OCI-LY7 (cell line): ENCODE data around the gene ZNF22. TPM values are rescaled to one million over a fixed set of nuclear protein-coding genes. Genes with fewer than 3 reads are reported as not detected.

Experiments used
- BruUV-seq: library from RNA; stranded (reverse); fragments of 400-500 nt; replicated peaks from 2 replicates; lab custom pipeline; 2021; lab: Mats Ljungman, UMichigan
- CTCF ChIA-PET: fragments of 300-600 bp; sonication (Branson Sonifier 250); formaldehyde crosslinking; loops from one replicate; lab custom pipeline; 2022; ENCODE audit warnings: antibody characterized with exemption; ENCODE audit not compliant: unreplicated experiment; lab: Charles Lee
- POLR2A ChIA-PET: fragments of 300-600 bp; sonication (Branson Sonifier 250); formaldehyde crosslinking; loops from one replicate; lab custom pipeline; 2022; ENCODE audit warnings: antibody characterized with exemption; lab: Charles Lee
- DNase-seq: peaks from one replicate; pipeline ENCODE4 v3.0.0-alpha.2; 2015; ENCODE audit warnings: low spot score
- H2AFZ ChIP-seq: fragments of 200-600 bp; sonication (generic), shearing (Covaris generic); 2 replicates; pipeline ENCODE4 v1.6.1; 2014; ENCODE audit warnings: mild to moderate bottlenecking, antibody characterized with exemption, low read length, moderate library complexity
- H3K27ac ChIP-seq: fragments of 200-600 bp; sonication (generic); 2 replicates; pipeline ENCODE4 v1.5.1; 2014; ENCODE audit warnings: mixed run types, low read depth, mild to moderate bottlenecking, moderate library complexity, low read length, inconsistent platforms; ENCODE audit not compliant: poor library complexity, severe bottlenecking
- H3K36me3 ChIP-seq: fragments of 200-600 bp; sonication (generic); 2 replicates; pipeline ENCODE4 v1.6.1; 2014; ENCODE audit warnings: mild to moderate bottlenecking, antibody characterized with exemption, low read length, moderate library complexity, mixed read lengths; ENCODE audit not compliant: insufficient read depth
- H3K4me1 ChIP-seq: fragments of 200-600 bp; sonication (generic); 2 replicates; pipeline ENCODE4 v1.5.1; 2014; ENCODE audit warnings: mild to moderate bottlenecking, low read length; ENCODE audit not compliant: insufficient read depth, poor library complexity, severe bottlenecking
- H3K4me2 ChIP-seq: fragments of 200-600 bp; sonication (generic); 2 replicates; pipeline ENCODE4 v1.6.1; 2014; ENCODE audit warnings: mild to moderate bottlenecking, low read length
- H3K4me3 ChIP-seq: fragments of 200-600 bp; sonication (generic); 2 replicates; pipeline ENCODE4 v1.5.1; 2014; ENCODE audit warnings: mild to moderate bottlenecking, low read depth, low read length; ENCODE audit not compliant: poor library complexity, severe bottlenecking
- H3K79me2 ChIP-seq: fragments of 200-600 bp; sonication (generic); 2 replicates; pipeline ENCODE4 v1.6.1; 2016; ENCODE audit warnings: low read depth, mild to moderate bottlenecking, low read length, moderate library complexity, mixed read lengths; ENCODE audit not compliant: insufficient read depth
- H3K9me2 ChIP-seq: fragments of 200-600 bp; sonication (generic); 2 replicates; pipeline ENCODE4 v1.6.1; 2016; ENCODE audit warnings: mild to moderate bottlenecking, low read length, mixed read lengths; ENCODE audit not compliant: insufficient read depth
- H3K9me3 ChIP-seq: fragments of 200-600 bp; sonication (generic); 2 replicates; pipeline ENCODE4 v1.6.1; 2014; ENCODE audit warnings: mild to moderate bottlenecking, mixed run types, low read length, mixed read lengths
- H4K20me1 ChIP-seq: fragments of 200-600 bp; sonication (generic); 2 replicates; pipeline ENCODE4 v1.6.1; 2014; ENCODE audit warnings: mild to moderate bottlenecking, antibody characterized with exemption, low read length, moderate library complexity, mixed read lengths; ENCODE audit not compliant: insufficient read depth
- CTCF ChIP-seq: fragments of 200-600 bp; sonication (generic); conservative IDR thresholded peaks from 2 replicates; pipeline ENCODE4 v1.5.1; 2014; ENCODE audit warnings: mild to moderate bottlenecking, antibody characterized with exemption, low read length, moderate library complexity, mixed read lengths
- EZH2phosphoT487 ChIP-seq: fragments of 200-600 bp; sonication (generic); IDR thresholded peaks from 2 replicates; pipeline ENCODE4 v1.6.1; 2018; ENCODE audit warnings: low read depth, borderline replicate concordance, mild to moderate bottlenecking, mixed run types, antibody characterized with exemption, low read length, moderate library complexity, mixed read lengths
- intact Hi-C: fragments of 100-400 bp; cut with micrococcal nuclease; formaldehyde crosslinking; loops from one replicate; pipeline ENCODE4 v1.10.0; 2022; ENCODE audit not compliant: unreplicated experiment
- total RNA-seq, 2 experiments: library from RNA; depleted of rRNA in 1 of 2; stranded (reverse); fragments of >200 nt in 1 of 2; shearing (Covaris generic) in 1 of 2; gene quantifications; 2 replicates each; pipeline ENCODE4 v1.2.3, GENCODE V29; 2014 to 2022

ZNF22 gene
- total RNA-seq, 2 experiments from 2014 or later: 33.3 to 46.6 TPM

DNA sequence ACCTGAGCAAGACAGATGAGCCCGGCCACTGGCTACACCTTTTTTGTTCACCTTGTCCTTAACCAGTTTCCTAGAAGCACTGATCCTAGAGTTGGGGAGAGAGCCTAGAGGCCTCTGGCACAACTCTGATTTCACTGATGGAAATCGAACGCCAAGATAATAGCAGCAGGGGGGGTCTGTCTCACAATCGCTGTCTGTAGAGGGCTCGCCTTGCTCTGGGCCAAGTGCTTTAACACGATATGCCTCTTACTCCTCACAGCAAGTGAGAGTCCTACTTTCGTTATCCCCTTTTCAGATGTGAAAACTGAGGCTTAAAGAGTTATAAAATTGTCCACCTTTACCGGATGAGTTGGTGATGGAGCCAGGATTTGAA, 40.6 kb upstream of the ZNF22 start:
- H4K20me1 ChIP-seq: no peaks in the 10 kb centered on the region
- POLR2A ChIA-PET: no interaction called here
- no peak overlapping the region for H2AFZ ChIP-seq

GRCh38 chr10:44960482-44961229, 40.1 kb upstream of the ZNF22 start:
- peak overlapping the region; percentile 66 for H2AFZ ChIP-seq

More for the DNA sequence above, 40.6 kb upstream of the ZNF22 start:
- Histone ChIP-seq H3K9me2 (no peaks in the 10 kb centered on the region), H3K9me3 (no peaks in the 10 kb centered on the region), H3K27ac (no peak overlapping the region), H3K36me3 (no peaks in the 10 kb centered on the region), H3K79me2 (no peaks in the 10 kb centered on the region), H3K4me3 (peak overlapping the region; percentile 82), H3K4me2 (peak overlapping the region; percentile 86), H3K4me1 (peaks cover 51% of the 10 kb centered on the region)
- DNase-seq: no peak
- intact Hi-C loops: no loop called here
- TF ChIP-seq CTCF (no peak), EZH2phosphoT487 (no peak)
- CTCF ChIA-PET: no interaction called here
- BruUV-seq: no TSS peak

More at GRCh38 chr10:44960482-44961229, 40.1 kb upstream of the ZNF22 start:
- Histone ChIP-seq H3K9me2 (no peaks in the 10 kb centered on the region), H3K4me1 (peaks cover 57% of the 10 kb centered on the region), H3K9me3 (no peaks in the 10 kb centered on the region), H4K20me1 (no peaks in the 10 kb centered on the region), H3K36me3 (no peaks in the 10 kb centered on the region), H3K27ac (peak overlapping the region; percentile 13), H3K4me3 (peak overlapping the region; percentile 26), H3K79me2 (no peaks in the 10 kb centered on the region), H3K4me2 (peak overlapping the region; percentile 86)
- TF ChIP-seq EZH2phosphoT487 (no peak), CTCF (no peak)
- ChIA-PET CTCF (interaction anchor here (0.6 kb wide), 1 partner anchor 38 kb away, joined by 3 read pairs; no protein-coding TSS in a partner anchor), POLR2A (interaction anchor here (1.0 kb wide), 1 partner anchor 13 kb away, joined by 3 read pairs; no protein-coding TSS in a partner anchor)
- no TSS peak for BruUV-seq
- intact Hi-C loops: no loop called here
- peak; percentile 21 for DNase-seq
